Measurements from ENCODE around the gene SNED1.

Gene SNED1

GRCh38 chr2:240981871-240982800 lies 16.3 kb upstream of the SNED1 start:
- DNase-seq (ENCODE audit: extremely low read depth, insufficient read length), result no peak
- Histone ChIP-seq H3K4me3 (replicated peaks; ENCODE audit: low read depth, low read length) (no peak overlapping the region), H3K36me3 (ENCODE audit: control insufficient read depth, insufficient read depth, low read length) (no peaks in the 10 kb centered on the region), H3K27me3 (replicated peaks; ENCODE audit: control insufficient read depth, insufficient read depth, low read length) (peaks cover 2% of the 10 kb centered on the region; the same call in 1 of the 2 replicates)
- TF ChIP-seq, protein P1, sequence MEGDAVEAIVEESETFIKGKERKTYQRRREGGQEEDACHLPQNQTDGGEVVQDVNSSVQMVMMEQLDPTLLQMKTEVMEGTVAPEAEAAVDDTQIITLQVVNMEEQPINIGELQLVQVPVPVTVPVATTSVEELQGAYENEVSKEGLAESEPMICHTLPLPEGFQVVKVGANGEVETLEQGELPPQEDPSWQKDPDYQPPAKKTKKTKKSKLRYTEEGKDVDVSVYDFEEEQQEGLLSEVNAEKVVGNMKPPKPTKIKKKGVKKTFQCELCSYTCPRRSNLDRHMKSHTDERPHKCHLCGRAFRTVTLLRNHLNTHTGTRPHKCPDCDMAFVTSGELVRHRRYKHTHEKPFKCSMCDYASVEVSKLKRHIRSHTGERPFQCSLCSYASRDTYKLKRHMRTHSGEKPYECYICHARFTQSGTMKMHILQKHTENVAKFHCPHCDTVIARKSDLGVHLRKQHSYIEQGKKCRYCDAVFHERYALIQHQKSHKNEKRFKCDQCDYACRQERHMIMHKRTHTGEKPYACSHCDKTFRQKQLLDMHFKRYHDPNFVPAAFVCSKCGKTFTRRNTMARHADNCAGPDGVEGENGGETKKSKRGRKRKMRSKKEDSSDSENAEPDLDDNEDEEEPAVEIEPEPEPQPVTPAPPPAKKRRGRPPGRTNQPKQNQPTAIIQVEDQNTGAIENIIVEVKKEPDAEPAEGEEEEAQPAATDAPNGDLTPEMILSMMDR (IDR thresholded peaks at IDR 0.05; ENCODE audit: insufficient read depth, low read length, poor library complexity, severe bottlenecking), result no peak

DNA sequence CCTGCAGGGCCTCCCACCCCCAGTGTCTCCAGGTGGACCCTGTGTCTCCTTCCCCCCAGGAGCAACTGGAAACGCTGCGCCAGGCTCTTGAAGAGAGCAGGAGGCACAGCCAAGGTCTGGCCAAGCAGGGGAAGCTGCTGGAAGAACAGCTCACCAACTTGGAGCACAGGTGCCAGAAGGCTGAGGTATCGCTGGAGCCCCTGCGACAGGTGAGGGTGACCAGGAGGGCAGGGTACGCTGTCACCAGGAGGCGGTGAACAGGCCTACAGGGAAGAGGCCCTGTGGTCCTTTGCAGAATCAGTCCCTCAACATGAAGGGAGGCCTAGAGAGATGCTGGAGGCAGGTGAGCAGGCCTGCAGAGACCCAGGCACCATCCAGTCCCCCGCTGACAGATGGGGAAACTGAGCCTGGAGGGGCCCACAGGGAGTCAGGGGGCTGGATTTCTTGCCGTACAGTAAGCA lies 15.6 kb upstream of the SNED1 start:
- Histone ChIP-seq H3K36me3 (ENCODE audit: control insufficient read depth, insufficient read depth, low read length) (no peaks in the 10 kb centered on the region), H3K4me3 (replicated peaks; ENCODE audit: low read depth, low read length) (no peak overlapping the region), H3K27me3 (replicated peaks; ENCODE audit: control insufficient read depth, insufficient read depth, low read length) (peaks cover 2% of the 10 kb centered on the region; the same call in 1 of the 2 replicates)
- DNase-seq (ENCODE audit: extremely low read depth, insufficient read length), result no peak
- TF ChIP-seq, protein P1 (IDR thresholded peaks at IDR 0.05; ENCODE audit: insufficient read depth, low read length, poor library complexity, severe bottlenecking), result no peak

GRCh38 chr2:240983361-240983995 lies 14.9 kb upstream of the SNED1 start:
- DNase-seq (ENCODE audit: extremely low read depth, insufficient read length), result peak; percentile 73
- Histone ChIP-seq H3K4me3 (replicated peaks; ENCODE audit: low read depth, low read length) (no peak overlapping the region), H3K27me3 (replicated peaks; ENCODE audit: control insufficient read depth, insufficient read depth, low read length) (peaks cover 2% of the 10 kb centered on the region; the same call in 1 of the 2 replicates), H3K36me3 (ENCODE audit: control insufficient read depth, insufficient read depth, low read length) (no peaks in the 10 kb centered on the region)
- TF ChIP-seq, protein P1 (IDR thresholded peaks at IDR 0.05; ENCODE audit: insufficient read depth, low read length, poor library complexity, severe bottlenecking), result peak; percentile 53

DNA sequence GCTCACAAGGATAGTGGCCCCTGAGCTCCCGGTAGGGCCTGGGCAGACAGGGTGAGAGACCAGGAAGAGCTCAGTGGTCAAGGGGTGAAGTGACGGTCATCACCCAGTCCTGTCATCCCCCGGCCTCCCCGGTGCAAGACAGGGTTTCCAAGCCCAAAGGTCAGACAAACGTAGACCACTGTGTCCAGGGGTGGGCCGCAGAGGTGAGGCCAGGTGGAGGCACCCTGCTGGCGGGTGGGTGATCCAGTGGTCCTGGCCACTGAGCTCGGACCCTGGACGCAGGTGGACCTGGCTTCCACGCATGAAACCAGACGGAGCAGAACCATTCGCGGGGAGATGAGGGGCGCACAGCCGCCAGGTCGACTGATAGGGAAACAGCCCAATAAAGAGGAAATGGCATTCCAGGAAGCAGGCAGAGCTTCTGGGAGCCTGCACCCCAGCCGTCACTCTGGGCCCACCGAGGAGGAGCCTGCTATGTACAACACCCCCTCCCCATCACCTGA lies 14.4 kb upstream of the SNED1 start:
- TF ChIP-seq, protein P1 (IDR thresholded peaks at IDR 0.05; ENCODE audit: insufficient read depth, low read length, poor library complexity, severe bottlenecking), result no peak
- Histone ChIP-seq H3K4me3 (replicated peaks; ENCODE audit: low read depth, low read length) (no peak overlapping the region), H3K27me3 (replicated peaks; ENCODE audit: control insufficient read depth, insufficient read depth, low read length) (peaks cover 2% of the 10 kb centered on the region; the same call in 1 of the 2 replicates), H3K36me3 (ENCODE audit: control insufficient read depth, insufficient read depth, low read length) (no peaks in the 10 kb centered on the region)
- DNase-seq (ENCODE audit: extremely low read depth, insufficient read length), result no peak

- Histone ChIP-seq H3K4me3 (replicated peaks; ENCODE audit: low read depth, low read length) (no peak overlapping the region), H3K27me3 (replicated peaks; ENCODE audit: control insufficient read depth, insufficient read depth, low read length) (peaks cover 2% of the 10 kb centered on the region; the same call in 1 of the 2 replicates), H3K36me3 (ENCODE audit: control insufficient read depth, insufficient read depth, low read length) (no peaks in the 10 kb centered on the region)
- TF ChIP-seq, protein P1 (IDR thresholded peaks at IDR 0.05; ENCODE audit: insufficient read depth, low read length, poor library complexity, severe bottlenecking), result no peak
- no peak for DNase-seq (ENCODE audit: extremely low read depth, insufficient read length)
These were observed 12.3 kb upstream of the SNED1 start for GRCh38 chr2:240985881-240986786.

Data from GM06990 (cell line).